Measurements from ENCODE around the gene KRT85. TPM values are rescaled to one million over a fixed set of nuclear protein-coding genes. Genes with fewer than 3 reads are reported as not detected.

Gene KRT85
- total and polyA plus RNA-seq, 2 of the 4 experiments (the other 2 are of a cell fraction): not detected

GRCh38 chr12:52351196-52352059 lies 15.9 kb downstream of the KRT85 start (continued):
- no peak for TF ChIP-seq POLR2A (IDR thresholded peaks at IDR 0.05; ENCODE audit: low read depth, low read length)

GRCh38 chr12:52350786-52351185 lies 16.5 kb downstream of the KRT85 start:
- Histone ChIP-seq H3K18ac (ENCODE audit: low read depth, low read length) (no peak overlapping the region), H2BK15ac (ENCODE audit: low read depth, low read length) (no peak overlapping the region), H3K4me2 (ENCODE audit: low read depth, low read length) (no peak overlapping the region), H3K9me3 (ENCODE audit: control insufficient read depth, insufficient read depth, low read length) (no peaks in the 10 kb centered on the region), H3K56ac (ENCODE audit: extremely low read depth, insufficient read depth, low read length) (no peak overlapping the region), H2AK5ac (ENCODE audit: low read depth, low read length) (no peak overlapping the region), H3K9me1 (ENCODE audit: insufficient read depth, low read length) (no peaks in the 10 kb centered on the region), H3K4me3 (ENCODE audit: insufficient read depth, low read depth, low read length) (no peak overlapping the region), H2BK5ac (ENCODE audit: low read depth, low read length, poor library complexity, severe bottlenecking) (no peak overlapping the region), H3K14ac (replicated peaks; ENCODE audit: low read depth, low read length) (no peak overlapping the region), H4K91ac (ENCODE audit: insufficient read depth, low read depth, low read length) (no peak overlapping the region), H3K23ac (ENCODE audit: low read depth, low read length) (no peak overlapping the region), H3K27ac (ENCODE audit: insufficient read depth, low read length) (no peak overlapping the region), H3K36me3 (ENCODE audit: control insufficient read depth, insufficient read depth, low read length) (no peaks in the 10 kb centered on the region), H4K8ac (ENCODE audit: low read depth in 2 of 2, low read length in 2 of 2) (no peak overlapping the region), H3K9ac (ENCODE audit: low read depth, low read length) (no peak overlapping the region), H4K5ac (ENCODE audit: low read depth, low read length) (no peak overlapping the region), H3K79me1 (ENCODE audit: low read depth in 1 of 2, low read length in 2 of 2) (no peaks in the 10 kb centered on the region), H2AK9ac (replicated peaks; ENCODE audit: low read depth, low read length, poor library complexity) (no peak overlapping the region), H2BK120ac (ENCODE audit: low read depth, low read length) (no peak overlapping the region), H2BK20ac (ENCODE audit: low read depth, low read length) (no peak overlapping the region), H4K20me1 (ENCODE audit: insufficient read depth, low read length) (no peaks in the 10 kb centered on the region), H2AFZ (replicated peaks; ENCODE audit: low read length, poor library complexity) (no peak overlapping the region), H3K4me1 (ENCODE audit: control insufficient read depth, insufficient read depth, low read length) (no peaks in the 10 kb centered on the region), H3K27me3 (ENCODE audit: control insufficient read depth, insufficient read depth, low read length) (peaks cover 64% of the 10 kb centered on the region), H3K4ac (ENCODE audit: low read depth, low read length) (no peak overlapping the region)
- ChIA-PET CTCF (no interaction called here), POLR2A (ENCODE audit: unreplicated experiment) (no interaction called here)
- in situ Hi-C loops (cut with MboI; ENCODE audit: low sequenced_read_pairs): no loop called here
- no peak for ATAC-seq (ENCODE audit: low read depth)
- dilution Hi-C loops (cut with HindIII; ENCODE audit: low sequenced_read_pairs, unreplicated experiment): no loop called here
- intact Hi-C loops (cut with micrococcal nuclease): no loop called here
- 100% methylated on average over 1 of the region's 5 CpGs; no CpG with 5 or more reads in 1 of the 2 experiments for WGBS, 2 experiments (ENCODE audit: extremely low coverage in 2 of 2, insufficient read length in 1 of 2)
- TF ChIP-seq FOS (IDR thresholded peaks at IDR 0.05; ENCODE audit: low read depth, low read length) (no peak), ELK1 (IDR thresholded peaks at IDR 0.05; ENCODE audit: borderline replicate concordance, low read depth, low read length) (no peak), MAFK (IDR thresholded peaks at IDR 0.05; ENCODE audit: low read depth, low read length) (no peak), USF2 (IDR thresholded peaks at IDR 0.05; ENCODE audit: low read depth, low read length) (no peak), CHD1 (IDR thresholded peaks at IDR 0.05; ENCODE audit: low read depth, low read length) (no peak), CEBPB (IDR thresholded peaks at IDR 0.05; ENCODE audit: low read depth, low read length) (no peak), CTCF (conservative IDR thresholded peaks at IDR 0.05; ENCODE audit: low read depth, low read length) (no peak)
- no TSS peak for BruUV-seq (replicated peaks)
- no peak for DNase-seq
